Omental fat pad (tissue), 4 donors: ENCODE measurements around the gene C16orf54. TPM values are rescaled to one million over a fixed set of nuclear protein-coding genes. Genes with fewer than 3 reads are reported as not detected.
"Not testable (repeated sequence)": the region's sequence is repeated elsewhere in the genome, so short reads cannot be mapped to it uniquely, and the experiment has no call there.

Experiments
- ATAC-seq: fragments of 150-250 bp; one replicate; pipeline ENCODE4 v1.9.1; 2016; ENCODE audit warnings: mild to moderate bottlenecking, moderate library complexity; ENCODE audit not compliant: low FRiP score
- DNase-seq: peaks from one replicate; pipeline ENCODE4 v3.0.0-alpha.2; 2019; ENCODE audit warnings: low spot score
- total RNA-seq, 4 donors: library from RNA; depleted of rRNA; stranded (reverse); fragments of >200 nt; gene quantifications; one replicate each; pipeline ENCODE4 v1.1.0, GENCODE V29; 2016
- TF ChIP-seq, protein P1 (sequence below), 3 donors: fragments of 450-650 bp; IDR thresholded peaks; one replicate each; pipeline ENCODE4 v1.5.1; 2016 to 2017; ENCODE audit warnings: antibody characterized with exemption in 3 of 3, mild to moderate bottlenecking in 3 of 3, moderate library complexity in 2 of 3

Gene C16orf54
- total RNA-seq, 4 donors from 2014 or later = 1.6 to 14.2 (median 4.8) TPM

DNA sequence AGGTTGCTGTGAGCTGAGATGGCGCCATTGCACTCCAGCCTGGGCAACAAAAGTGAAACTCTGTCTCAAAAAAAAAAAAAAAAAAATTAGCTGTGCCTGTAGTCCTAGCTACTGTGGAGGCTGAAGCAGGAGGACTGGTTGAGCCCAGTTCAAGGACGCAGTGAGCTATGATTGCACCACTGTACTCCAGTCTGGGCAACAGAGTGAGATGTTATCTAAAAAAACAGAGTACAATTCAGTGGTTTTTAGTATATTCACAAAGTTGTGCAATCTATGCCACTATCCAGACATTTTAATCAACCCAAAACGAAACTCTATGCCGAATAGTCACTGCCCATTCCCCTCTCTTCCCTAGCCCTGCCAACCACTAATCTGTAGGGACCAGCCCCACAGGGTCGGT lies 25.1 kb downstream of the C16orf54 start:
- ATAC-seq = no peak
- TF ChIP-seq, protein P1, sequence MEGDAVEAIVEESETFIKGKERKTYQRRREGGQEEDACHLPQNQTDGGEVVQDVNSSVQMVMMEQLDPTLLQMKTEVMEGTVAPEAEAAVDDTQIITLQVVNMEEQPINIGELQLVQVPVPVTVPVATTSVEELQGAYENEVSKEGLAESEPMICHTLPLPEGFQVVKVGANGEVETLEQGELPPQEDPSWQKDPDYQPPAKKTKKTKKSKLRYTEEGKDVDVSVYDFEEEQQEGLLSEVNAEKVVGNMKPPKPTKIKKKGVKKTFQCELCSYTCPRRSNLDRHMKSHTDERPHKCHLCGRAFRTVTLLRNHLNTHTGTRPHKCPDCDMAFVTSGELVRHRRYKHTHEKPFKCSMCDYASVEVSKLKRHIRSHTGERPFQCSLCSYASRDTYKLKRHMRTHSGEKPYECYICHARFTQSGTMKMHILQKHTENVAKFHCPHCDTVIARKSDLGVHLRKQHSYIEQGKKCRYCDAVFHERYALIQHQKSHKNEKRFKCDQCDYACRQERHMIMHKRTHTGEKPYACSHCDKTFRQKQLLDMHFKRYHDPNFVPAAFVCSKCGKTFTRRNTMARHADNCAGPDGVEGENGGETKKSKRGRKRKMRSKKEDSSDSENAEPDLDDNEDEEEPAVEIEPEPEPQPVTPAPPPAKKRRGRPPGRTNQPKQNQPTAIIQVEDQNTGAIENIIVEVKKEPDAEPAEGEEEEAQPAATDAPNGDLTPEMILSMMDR (IDR thresholded peaks at IDR 0.05) = no peak
- no peak for DNase-seq

DNA sequence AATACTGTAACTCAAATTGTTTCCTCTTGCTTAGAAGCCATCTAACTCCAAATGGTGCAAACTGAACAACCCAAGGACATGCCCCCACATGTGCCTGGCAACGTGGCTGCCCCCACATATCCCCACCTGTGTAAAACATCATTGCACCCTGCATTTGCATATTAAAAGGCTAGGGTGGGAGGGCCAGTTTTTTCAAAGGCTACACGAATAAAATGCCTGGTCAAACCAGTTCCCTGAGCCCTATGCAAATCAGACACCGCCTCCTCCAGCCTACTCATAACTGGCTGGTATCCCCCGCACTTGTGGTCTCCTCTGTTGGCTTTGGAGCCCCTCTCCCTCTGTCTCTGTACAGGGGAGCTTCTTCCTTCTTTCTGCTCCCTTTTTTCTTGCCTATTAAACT lies 26.7 kb downstream of the C16orf54 start:
- ATAC-seq (no peak), DNase-seq (no peak)
- TF ChIP-seq, protein P1 (IDR thresholded peaks at IDR 0.05) = no peak

DNA sequence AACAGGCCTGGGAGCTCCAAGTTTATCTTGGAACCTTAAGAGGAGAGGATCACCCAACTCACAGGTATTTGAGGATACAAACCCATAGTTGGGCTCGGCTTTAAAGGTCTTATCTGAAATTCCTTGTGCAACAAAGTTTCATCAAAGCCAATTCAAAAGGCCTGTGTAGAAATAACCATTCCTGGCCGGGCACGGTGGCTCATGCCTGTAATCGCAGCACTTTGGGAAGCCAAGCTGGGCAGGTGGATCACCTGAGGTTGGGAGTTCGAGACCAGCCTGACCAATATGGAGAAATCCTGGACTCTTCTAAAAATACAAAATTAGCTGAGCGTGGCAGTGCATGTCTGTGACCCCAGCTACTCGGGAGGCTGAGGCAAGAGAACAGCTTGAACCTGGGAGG lies 28.7 kb downstream of the C16orf54 start:
- DNase-seq (no peak), ATAC-seq (no peak)
- TF ChIP-seq, protein P1 (IDR thresholded peaks at IDR 0.05) = no peak

DNA sequence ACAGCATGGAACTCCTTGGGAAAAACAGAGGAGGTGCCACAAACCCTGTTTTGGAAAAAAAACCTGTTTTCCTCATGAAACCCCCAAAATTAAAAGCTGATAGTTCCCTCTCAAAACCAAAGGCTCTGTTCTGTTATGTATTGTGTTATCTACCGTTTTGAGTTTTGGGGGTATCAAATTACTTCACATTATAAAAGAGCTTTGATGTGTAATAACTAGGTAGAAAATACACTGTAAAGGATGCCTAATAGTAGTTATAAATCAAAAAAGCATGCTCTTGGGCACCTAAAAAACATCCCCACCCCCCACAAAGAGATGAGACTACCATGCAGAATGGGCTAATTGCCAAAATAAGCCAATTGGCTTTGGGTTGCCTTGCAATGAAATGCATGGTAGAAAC lies 30.8 kb downstream of the C16orf54 start:
- TF ChIP-seq, protein P1 (IDR thresholded peaks at IDR 0.05) = no peak
- DNase-seq = no peak
- no peak for ATAC-seq

DNA sequence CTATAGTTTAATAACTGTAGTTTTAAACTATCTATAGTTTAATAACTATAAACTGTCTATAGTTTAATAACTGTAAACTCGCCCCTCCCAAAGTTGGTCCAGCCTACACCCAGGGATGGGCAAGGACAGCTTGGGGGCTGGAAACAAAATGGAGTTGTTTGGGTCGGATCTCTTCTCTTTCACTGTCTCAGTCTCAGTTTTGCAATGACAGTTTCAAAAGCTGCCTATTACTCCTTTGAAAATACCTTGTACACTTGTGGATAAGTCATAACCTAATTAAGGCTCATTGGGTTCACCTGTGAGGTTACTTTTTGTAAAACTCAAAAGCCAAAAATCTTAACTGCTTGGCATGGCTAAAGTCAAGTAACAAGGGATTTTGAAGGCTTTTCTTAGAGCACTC lies 31.4 kb downstream of the C16orf54 start:
- TF ChIP-seq, protein P1 (IDR thresholded peaks at IDR 0.05) = no peak
- DNase-seq (no peak), ATAC-seq (no peak)

DNA sequence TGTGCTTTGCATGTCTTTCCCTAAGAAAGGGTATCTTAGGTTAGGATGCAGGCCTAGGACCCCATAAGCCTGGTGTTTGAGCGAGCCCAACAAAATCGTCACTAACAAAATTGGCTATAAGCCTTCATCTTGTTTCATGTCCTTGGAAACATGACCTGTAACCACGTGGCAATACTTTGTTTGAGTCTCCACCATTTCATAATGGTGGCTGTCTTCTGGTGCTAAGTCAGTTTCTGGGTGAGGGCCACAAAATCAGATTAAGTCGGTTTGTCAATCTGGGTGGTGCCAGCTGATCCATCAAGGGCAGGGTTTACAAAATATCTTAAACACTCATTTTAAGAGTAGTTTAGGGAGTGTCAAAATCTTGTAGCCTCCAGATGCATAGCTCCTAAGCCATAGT lies 33.0 kb downstream of the C16orf54 start:
- no peak for ATAC-seq
- no peak for DNase-seq
- TF ChIP-seq, protein P1 (IDR thresholded peaks at IDR 0.05) = no peak

DNA sequence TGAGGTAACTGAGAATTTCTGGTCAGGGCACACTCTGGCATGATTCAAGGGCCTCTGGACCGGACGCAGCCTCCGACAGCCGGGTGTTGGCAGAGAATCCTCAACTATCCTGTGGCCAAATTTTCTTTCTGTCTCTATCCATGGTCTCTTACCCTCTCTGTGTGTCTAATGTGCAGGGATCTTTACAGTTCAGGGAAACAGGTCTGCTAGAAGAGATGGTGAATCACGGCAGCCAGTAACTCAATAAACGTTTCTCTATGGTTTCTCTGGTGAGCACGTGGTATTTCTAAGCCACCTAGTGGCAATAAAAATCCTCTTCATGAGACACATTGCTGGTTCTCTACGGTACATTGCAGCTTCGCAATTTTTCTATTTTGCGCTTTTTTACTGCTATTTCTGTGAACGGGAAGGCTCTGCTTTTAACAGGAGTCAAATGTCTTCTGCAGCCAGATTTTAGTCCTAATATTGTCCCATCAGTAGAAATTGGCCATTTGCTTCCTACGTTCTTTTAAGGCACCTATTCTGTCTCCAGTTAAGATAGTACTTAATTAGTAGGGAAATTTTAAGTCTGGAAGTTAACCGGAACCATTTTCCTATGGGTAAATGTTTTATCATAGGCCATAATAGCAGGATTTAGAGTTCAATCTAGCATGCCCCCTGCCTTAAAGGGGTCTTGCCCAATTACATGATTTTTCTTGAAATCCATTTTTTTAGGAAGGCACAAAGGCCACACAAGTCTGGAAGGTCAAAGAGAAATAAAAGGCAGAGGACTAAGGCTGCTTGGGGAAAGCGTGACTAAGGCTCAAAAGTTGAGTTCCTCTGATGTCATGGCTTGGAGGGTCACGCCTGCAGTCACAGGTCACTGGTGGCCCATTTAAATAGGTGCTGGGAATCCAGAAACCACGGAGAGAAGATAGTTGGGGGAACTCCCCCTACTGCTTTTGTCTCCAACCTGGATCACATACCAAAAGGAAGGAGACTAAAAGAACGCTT lies 35.3 kb downstream of the C16orf54 start:
- ATAC-seq (peak; percentile 94), DNase-seq (no peak)
- TF ChIP-seq, protein P1 (IDR thresholded peaks at IDR 0.05) = peak in 1 of 3 donors; percentile 55

DNA sequence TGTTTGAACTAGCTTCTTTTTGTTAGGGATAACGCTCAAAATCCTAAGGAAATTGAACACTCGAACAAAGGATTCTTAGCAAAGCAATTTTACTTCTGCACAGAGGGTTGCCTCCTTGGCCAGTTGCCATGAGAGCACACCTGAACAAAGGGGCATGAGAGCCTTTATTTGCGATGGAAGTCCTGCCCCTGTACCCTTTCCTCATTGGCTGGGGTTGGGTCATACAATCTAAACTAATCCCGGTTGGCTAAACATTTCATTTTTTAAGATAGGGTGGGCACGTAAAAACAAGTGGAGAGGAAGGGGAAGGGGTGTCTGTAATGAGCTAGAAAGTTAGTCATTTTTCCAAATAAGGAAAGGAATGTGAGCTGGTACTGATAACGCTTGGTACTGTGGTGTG lies 36.1 kb downstream of the C16orf54 start:
- not testable (repeated sequence) for ATAC-seq, DNase-seq
